GM19025 (cell line): ENCODE results near the gene MAPKAP1.

Experiments used
- ATAC-seq: cut with Tn5 transposase; IDR thresholded peaks from one replicate; pipeline ENCODE4 v1.9.1; 2021; ENCODE audit warnings: mild to moderate bottlenecking, low read depth, moderate library complexity; ENCODE audit not compliant: unreplicated experiment

Gene MAPKAP1

GRCh38 chr9:125467116-125467740 lies 239.8 kb downstream of the MAPKAP1 start:
- ATAC-seq: no peak

DNA sequence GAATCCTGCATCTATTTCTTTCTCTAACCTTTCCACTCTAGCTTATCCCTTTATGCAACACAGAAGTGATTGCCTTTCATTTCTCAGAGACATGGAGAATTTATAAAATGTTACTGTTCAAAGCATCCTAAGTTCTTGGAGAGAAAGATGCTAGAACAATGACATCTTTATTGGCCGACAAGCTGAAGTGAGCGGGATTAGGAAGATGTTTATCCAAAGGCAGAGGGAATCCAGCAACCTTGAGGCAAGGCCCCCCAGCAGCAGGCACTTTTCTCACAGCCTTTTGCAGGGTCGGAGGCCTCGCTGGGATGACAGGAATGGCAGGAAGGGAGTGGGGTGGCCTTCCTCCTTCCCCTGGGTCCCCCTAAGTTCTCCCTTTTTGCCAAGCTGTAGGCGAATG lies 240.6 kb downstream of the MAPKAP1 start:
- no peak for ATAC-seq

GRCh38 chr9:125464591-125465385 lies 242.2 kb downstream of the MAPKAP1 start:
- no peak for ATAC-seq

DNA sequence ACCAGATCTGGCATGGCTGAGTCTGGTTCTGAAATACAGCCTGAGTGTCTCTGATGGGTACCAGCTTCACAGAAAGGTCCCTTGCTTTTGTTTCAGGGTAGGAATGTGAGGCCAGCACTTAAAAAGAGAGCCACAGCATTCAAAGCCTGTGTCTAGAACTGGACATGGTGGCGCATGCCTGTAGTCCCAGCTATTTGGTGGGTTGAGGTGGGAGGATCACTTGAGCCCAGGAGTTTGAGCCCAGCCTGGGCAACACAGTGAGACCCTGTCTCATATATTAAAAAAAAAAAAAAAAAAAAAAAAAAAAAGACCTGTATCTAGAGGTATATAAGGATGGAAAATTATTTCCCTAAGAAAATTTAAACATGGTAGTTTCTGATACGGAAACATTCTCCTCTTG lies 243.1 kb downstream of the MAPKAP1 start:
- ATAC-seq: no peak

GRCh38 chr9:125462861-125463291 lies 244.1 kb downstream of the MAPKAP1 start:
- no peak for ATAC-seq

DNA sequence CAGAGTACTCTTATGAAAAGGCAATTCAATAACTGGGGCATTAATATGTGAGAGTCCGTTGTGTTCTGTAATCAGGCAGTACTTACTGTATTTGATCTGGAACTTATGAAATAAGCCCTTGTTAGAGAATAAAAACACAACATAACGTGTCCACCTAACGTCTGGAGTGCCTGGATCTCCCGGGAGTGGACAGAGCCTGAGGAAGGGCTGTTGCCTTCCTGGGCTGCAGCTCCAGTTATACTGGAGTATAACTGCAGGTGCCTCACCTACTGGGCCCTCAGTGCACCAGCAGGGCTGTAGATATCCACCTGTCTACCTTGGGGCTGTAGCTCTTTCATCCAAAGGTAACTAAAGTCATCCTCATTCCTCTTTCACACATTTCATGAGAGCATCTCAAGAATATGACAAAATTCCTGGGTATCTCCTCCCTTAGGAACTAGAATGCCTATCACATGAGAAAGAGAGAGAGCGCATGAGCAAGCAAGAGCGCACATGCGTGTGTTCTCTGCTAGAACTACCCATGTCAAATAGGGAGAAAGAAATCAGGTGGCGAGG lies 245.3 kb downstream of the MAPKAP1 start:
- ATAC-seq: no peak

DNA sequence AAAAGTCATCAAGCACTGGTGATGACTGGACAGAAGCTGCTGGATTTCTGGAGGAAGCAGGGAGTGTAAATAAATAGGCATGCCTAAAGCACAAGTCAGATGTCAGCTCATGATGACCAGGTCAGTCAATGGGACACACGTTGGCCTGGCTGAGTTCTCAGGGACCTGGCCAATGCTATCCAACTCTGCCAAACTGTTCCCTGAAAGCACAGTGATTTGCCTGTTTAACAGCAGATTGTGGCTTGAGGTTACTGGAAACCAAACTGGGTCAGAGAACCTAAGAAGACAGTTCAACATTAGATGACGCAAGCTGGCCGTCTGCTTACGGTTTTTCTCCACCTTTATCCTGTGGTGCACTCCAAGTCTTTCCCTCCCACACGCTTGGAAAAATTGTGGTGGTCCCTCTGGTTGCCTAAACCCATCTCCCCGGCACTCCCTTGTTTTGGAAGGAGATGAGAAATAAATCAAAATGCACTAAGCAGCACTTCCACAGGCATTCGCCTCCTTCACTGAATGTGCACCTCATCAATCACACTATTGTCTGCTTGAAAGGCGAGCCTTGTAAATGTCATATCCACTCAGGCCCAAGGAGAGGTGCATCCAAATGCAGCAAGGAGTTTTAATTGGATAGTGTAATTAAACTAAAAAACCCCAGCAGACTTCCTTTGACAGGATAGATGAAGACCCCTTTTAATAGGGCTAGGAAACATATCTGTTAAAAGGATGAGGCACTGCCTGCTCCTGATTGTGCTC lies 245.9 kb downstream of the MAPKAP1 start:
- no peak for ATAC-seq

DNA sequence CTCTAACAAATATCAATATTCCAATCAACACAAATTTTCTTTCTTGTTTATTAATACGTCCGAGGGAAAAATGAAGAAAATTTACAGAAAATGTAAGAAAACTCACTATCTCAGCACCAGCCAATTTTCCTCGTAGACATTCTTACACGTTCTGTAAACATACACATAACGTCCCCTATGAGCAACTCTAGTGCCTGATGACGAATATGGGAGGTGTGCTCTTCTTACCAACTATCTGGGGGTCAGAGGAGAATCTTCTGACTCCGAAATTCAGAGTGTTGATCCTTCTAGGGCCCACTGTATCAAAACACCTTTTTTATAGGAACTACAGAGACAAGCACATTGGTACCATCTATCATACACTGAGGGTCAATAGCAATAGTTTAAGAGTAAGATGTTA lies 246.7 kb downstream of the MAPKAP1 start:
- no peak for ATAC-seq

- no peak for ATAC-seq
Measured at GRCh38 chr9:125457357-125457756, 249.7 kb downstream of the MAPKAP1 start.

GRCh38 chr9:125455876-125456275 lies 251.1 kb downstream of the MAPKAP1 start:
- ATAC-seq: no peak

DNA sequence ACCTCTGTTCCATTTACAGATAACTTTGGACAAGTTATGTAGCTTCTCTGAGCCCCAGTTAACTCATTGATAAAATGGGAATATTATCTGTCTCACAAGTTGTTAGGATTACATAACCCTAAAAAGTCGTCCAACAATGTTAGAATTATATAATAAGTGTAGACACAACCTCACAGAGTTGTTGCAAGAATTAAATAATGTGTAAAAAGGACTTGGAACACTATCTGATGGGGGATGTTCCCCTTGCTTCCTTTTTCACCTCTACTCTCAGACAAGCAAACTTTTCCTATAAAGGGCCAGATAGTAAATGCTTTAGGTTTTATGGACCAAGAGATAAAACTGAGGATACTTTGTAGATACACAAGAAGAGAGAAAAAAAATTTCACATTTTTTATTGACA lies 251.9 kb downstream of the MAPKAP1 start:
- ATAC-seq: no peak

GRCh38 chr9:125447202-125447802 lies 259.7 kb downstream of the MAPKAP1 start:
- ATAC-seq: no peak

- ATAC-seq: peak; percentile 95
Measured at GRCh38 chr9:125446561-125447094, 260.4 kb downstream of the MAPKAP1 start.

DNA sequence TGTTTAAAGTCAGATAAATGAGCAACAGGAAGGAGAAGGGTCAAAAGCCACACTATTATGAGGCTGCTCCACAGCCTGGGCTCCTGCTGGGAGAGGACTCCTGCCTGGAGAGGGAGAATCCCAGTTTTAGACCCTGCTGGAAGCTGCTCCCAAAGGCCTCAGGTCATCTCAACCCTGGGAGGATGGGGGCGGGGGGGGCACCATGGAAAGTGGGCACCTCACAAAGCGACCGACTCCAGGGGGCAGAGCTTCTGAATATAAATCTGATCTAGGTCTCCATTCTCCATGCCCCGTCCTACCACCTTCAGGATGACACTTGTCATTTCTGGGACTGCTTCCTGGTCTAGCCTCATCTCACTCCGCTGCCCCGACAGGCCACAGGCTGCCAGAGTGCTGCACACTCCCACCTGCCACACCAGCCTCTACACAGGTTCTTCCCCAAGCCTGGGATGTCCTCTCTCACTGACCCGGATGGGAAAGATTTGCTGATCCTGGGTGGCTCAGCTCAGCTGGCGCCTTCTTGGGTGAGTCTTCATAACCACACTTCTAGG lies 262.0 kb downstream of the MAPKAP1 start:
- ATAC-seq: no peak

- ATAC-seq: no peak
Measured at GRCh38 chr9:125444166-125444565, 262.8 kb downstream of the MAPKAP1 start.

- ATAC-seq: no peak
Measured at GRCh38 chr9:125443367-125443766, 263.6 kb downstream of the MAPKAP1 start.

GRCh38 chr9:125442452-125442851 lies 264.6 kb downstream of the MAPKAP1 start:
- ATAC-seq: no peak

DNA sequence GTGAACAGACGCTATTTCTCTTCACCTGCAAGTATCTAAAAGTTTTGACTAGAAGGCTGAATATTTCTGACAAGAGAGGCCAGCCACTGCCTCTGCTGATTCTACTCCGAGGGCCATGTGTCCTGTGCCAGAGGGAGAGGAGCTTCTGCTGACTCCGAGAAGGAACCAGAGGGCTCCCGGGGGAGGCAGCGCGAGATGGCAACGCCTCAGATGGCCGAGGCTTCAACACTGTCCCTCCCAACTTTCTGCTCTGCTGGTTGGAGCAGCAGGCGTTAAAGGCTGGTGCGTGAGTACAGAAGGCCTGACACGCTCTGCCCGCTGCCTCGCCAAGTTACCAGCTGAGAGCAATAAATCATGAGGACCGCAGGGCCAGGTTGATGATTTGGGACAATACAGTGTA lies 266.6 kb downstream of the MAPKAP1 start:
- ATAC-seq: no peak

DNA sequence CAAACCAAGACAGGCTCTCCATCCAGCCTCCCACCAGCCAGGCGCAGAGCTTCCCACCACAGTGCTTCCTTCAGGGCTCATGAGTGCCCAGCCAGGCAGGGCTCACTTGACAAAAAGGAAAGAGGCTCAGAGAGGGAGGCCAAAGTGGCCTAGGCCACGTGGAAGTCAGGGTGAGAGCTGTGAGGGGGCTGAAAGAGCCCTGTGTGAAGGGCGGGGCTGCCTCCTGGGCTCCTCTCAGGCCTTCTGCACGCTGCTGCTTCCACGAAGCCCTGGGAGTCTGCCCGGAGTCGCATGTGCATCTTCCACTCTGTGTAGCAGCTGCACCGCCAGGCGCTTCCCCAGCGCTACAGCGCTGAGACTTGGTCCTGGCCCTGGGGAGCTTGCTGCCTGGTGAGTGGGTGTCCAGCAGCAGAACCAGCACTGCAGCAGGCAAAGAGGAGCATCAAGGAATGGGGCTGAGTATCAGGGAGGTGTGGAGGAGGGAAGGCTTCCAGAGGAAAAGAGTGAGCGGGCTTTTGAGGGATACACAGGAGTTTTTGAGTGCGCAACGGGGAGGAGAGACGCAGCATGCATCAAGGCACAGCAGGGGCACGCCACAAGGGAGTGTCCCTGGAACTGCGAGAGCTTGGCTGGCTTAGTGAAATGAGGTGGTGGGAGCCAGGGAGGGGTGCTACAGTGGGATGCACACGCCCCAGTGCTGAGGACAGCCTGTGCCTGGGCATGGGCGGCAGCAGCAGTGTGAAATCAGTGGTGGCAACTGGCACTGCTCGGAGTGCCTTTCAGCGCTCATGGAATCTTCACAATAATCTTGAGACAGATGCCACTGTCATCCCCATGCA lies 267.4 kb downstream of the MAPKAP1 start:
- no peak for ATAC-seq
